CD14-positive monocyte (primary cell): ENCODE results near the gene ZDHHC24. TPM values are rescaled to one million over a fixed set of nuclear protein-coding genes. Genes with fewer than 3 reads are reported as not detected.

Experiments used
- DNase-seq, 3 donors: peaks; one replicate each; pipeline ENCODE4 v3.0.0-alpha.2; 2011 to 2022
- H2AFZ ChIP-seq: 2 replicates; pipeline ENCODE4 v1.6.0; 2012; ENCODE audit warnings: mild to moderate bottlenecking, low read depth, low read length, inconsistent platforms; ENCODE audit not compliant: insufficient read depth, poor library complexity, severe bottlenecking
- H3K27ac ChIP-seq, 2 donors: 1 replicate in 1 of 2; 2 replicates in 1 of 2; pipeline ENCODE4 v1.5.1; 2012 to 2013; ENCODE audit warnings: low read length in 2 of 2, control low read depth in 1 of 2, inconsistent platforms in 1 of 2, low read depth in 1 of 2, mild to moderate bottlenecking in 1 of 2
- H3K27me3 ChIP-seq, 2 donors: one replicate each; pipeline versions ENCODE4 v1.6.0 to v1.6.1; 2011 to 2013; ENCODE audit warnings: low read length in 2 of 2; ENCODE audit not compliant: control insufficient read depth in 2 of 2, insufficient read depth in 2 of 2
- H3K36me3 ChIP-seq, 2 donors: replicated peaks in 1 of 2; 1 replicate in 1 of 2; 2 replicates in 1 of 2; pipeline versions ENCODE4 v1.5.1 to v1.6.1; 2012 to 2013; ENCODE audit warnings: low read length in 2 of 2, control low read depth in 1 of 2, inconsistent platforms in 1 of 2, mild to moderate bottlenecking in 1 of 2; ENCODE audit not compliant: insufficient read depth in 2 of 2, control insufficient read depth in 1 of 2
- H3K4me1 ChIP-seq, 2 donors: 1 replicate in 1 of 2; 2 replicates in 1 of 2; pipeline versions ENCODE4 v1.5.1 to v1.6.1; 2012 to 2013; ENCODE audit warnings: low read length in 2 of 2, control low read depth in 1 of 2, inconsistent platforms in 1 of 2, mild to moderate bottlenecking in 1 of 2, moderate library complexity in 1 of 2; ENCODE audit not compliant: insufficient read depth in 2 of 2, control insufficient read depth in 1 of 2
- H3K4me2 ChIP-seq: replicated peaks from 2 replicates; pipeline ENCODE3; 2012; ENCODE audit warnings: low read length, moderate library complexity, mild to moderate bottlenecking; ENCODE audit not compliant: poor library complexity, severe bottlenecking; ENCODE audit errors: extremely low read depth
- H3K4me3 ChIP-seq, 3 experiments: fragments of 200-600 bp in 1 of 3; sonication (generic) in 1 of 3; replicated peaks in 1 of 3; 1 replicate in 2 of 3; 2 replicates in 1 of 3; pipeline ENCODE4 v1.5.1; 2011 to 2013; ENCODE audit warnings: low read length in 3 of 3, mild to moderate bottlenecking in 3 of 3, control low read depth in 2 of 3, low read depth in 2 of 3, inconsistent platforms in 1 of 3, moderate library complexity in 1 of 3
- H3K79me2 ChIP-seq: 2 replicates; pipeline ENCODE4 v1.6.0; 2012; ENCODE audit warnings: mild to moderate bottlenecking, control low read depth, inconsistent platforms, low read length, moderate library complexity; ENCODE audit not compliant: insufficient read depth
- H3K9ac ChIP-seq: 2 replicates; pipeline ENCODE4 v1.6.0; 2017; ENCODE audit warnings: low read length, mild to moderate bottlenecking; ENCODE audit not compliant: insufficient read depth, poor library complexity, severe bottlenecking
- H3K9me3 ChIP-seq, 2 donors: replicated peaks in 1 of 2; 1 replicate in 1 of 2; 2 replicates in 1 of 2; pipeline versions ENCODE4 v1.5.1 to v1.6.1; 2012 to 2013; ENCODE audit warnings: low read length in 2 of 2, control low read depth in 1 of 2; ENCODE audit not compliant: control insufficient read depth in 1 of 2, insufficient read depth in 1 of 2
- H4K20me1 ChIP-seq: 2 replicates; pipeline ENCODE4 v1.6.0; 2012; ENCODE audit warnings: mild to moderate bottlenecking, low read length, control low read depth, moderate library complexity; ENCODE audit not compliant: insufficient read depth
- H3K27ac Mint-ChIP-seq, 7 donors: one replicate each; pipeline ENCODE4 v1.8.0; 2020; ENCODE audit warnings: mild to moderate bottlenecking in 7 of 7, mixed read lengths in 7 of 7, moderate library complexity in 6 of 7, inconsistent platforms in 2 of 7
- H3K27me3 Mint-ChIP-seq, 3 donors: one replicate each; pipeline ENCODE4 v1.8.0; 2021 to 2022; ENCODE audit warnings: low read depth in 3 of 3, mild to moderate bottlenecking in 3 of 3, mixed read lengths in 3 of 3, moderate library complexity in 3 of 3, inconsistent platforms in 1 of 3
- H3K36me3 Mint-ChIP-seq, 2 donors: one replicate each; pipeline ENCODE4 v1.8.0; 2020; ENCODE audit warnings: mixed read lengths in 2 of 2, inconsistent platforms in 1 of 2, mild to moderate bottlenecking in 1 of 2
- H3K4me1 Mint-ChIP-seq: one replicate; pipeline ENCODE4 v1.8.0; 2020; ENCODE audit warnings: mild to moderate bottlenecking, mixed read lengths
- H3K4me3 Mint-ChIP-seq, 2 donors: one replicate each; pipeline ENCODE4 v1.8.0; 2020; ENCODE audit warnings: mild to moderate bottlenecking in 2 of 2, mixed read lengths in 2 of 2, moderate library complexity in 1 of 2
- H3K9me3 Mint-ChIP-seq, 7 donors: one replicate each; pipeline ENCODE4 v1.8.0; 2020 to 2022; ENCODE audit warnings: mixed read lengths in 7 of 7, mild to moderate bottlenecking in 6 of 7, moderate library complexity in 6 of 7, inconsistent platforms in 2 of 7
- CTCF ChIP-seq: fragments of 200-600 bp; IDR thresholded peaks from one replicate; pipeline ENCODE4 v1.8.0; 2022; ENCODE audit warnings: antibody characterized with exemption, mild to moderate bottlenecking
- WGBS: methylation state at CpG from one replicate; pipeline ENCODE4 v1.1.5; 2013; ENCODE audit warnings: missing lambda C conversion rate; ENCODE audit not compliant: insufficient coverage; 5-methylcytosine and 5-hydroxymethylcytosine counted together
- intact Hi-C, 2 donors: fragments of 100-400 bp; cut with micrococcal nuclease; formaldehyde crosslinking; loops; one replicate each; pipeline versions ENCODE4 v1.15.0 to v1.15.1; 2023
- polyA plus RNA-seq, 3 donors: library from polyadenylated mRNA; depleted of rRNA in 1 of 3; unstranded in 2 of 3; stranded (reverse) in 1 of 3; fragments of 300-500 nt in 2 of 3; fragments of >200 nt in 1 of 3; fragmentation: Illumina TruSeq in 2 of 3; gene quantifications; 1 replicate in 2 of 3; 2 replicates in 1 of 3; pipeline ENCODE4 v1.2.3, GENCODE V29; 2012 to 2021

ZDHHC24 gene
- polyA plus RNA-seq, 3 donors: 10.9 to 14.0 (median 11.9) TPM

DNA sequence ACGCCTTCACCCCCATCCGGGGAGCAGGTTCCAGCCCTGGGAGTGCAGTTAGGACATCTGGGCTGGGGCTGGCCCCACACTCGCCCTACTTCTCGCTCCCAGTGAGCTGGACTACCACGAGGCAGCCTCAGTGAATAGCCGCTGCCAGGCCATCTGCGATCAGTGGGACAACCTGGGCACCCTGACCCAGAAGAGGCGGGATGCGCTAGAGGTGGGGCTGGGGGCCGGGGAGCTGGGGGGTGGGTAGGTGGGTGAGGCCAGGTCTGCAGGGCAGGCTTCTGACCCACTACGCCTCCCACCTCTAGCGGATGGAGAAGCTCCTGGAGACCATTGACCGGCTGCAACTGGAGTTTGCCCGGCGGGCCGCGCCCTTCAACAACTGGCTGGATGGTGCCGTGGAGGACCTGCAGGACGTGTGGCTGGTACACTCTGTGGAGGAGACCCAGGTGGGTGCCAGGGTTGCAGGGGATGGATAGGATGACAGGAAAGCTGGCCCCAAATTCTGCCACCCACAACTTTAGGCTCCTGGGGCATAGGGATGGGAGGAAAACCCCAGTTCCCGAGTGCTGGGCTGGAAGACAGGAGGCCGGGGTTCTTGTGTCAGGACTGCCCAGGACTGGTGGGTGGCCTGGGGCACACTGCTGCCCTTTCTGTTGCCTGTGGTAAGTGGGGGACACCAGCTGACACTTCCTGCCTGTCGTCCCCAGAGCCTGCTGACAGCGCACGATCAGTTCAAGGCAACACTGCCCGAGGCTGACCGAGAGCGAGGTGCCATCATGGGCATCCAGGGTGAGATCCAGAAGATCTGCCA, 14.2 kb upstream of the ZDHHC24 start:
- WGBS: 89% methylated on average over 12 of the region's 27 CpGs
- Histone ChIP-seq H3K27me3 (peaks cover 3 to 19% of the 10 kb centered on the region in 2 donors), H3K27ac (no peak overlapping the region), H3K4me1 (peaks cover 0 to 5% of the 10 kb centered on the region in 2 donors), H3K9ac (no peak overlapping the region), H3K4me2 (no peak overlapping the region), H3K79me2 (no peaks in the 10 kb centered on the region), H3K9me3 (no peaks in the 10 kb centered on the region), H4K20me1 (no peaks in the 10 kb centered on the region), H2AFZ (no peak overlapping the region), H3K4me3 (no peak overlapping the region), H3K36me3 (no peaks in the 10 kb centered on the region)
- Mint-ChIP-seq H3K36me3 (no peaks in the 10 kb centered on the region), H3K4me1 (peaks cover 8% of the 10 kb centered on the region), H3K4me3 (no peak overlapping the region), H3K9me3 (peaks cover 0 to 2% (median 0%) of the 10 kb centered on the region in 7 donors), H3K27me3 (peaks cover 17 to 34% (median 20%) of the 10 kb centered on the region in 3 donors), H3K27ac (no peak overlapping the region)
- intact Hi-C loops: no loop called here
- no peak for TF ChIP-seq CTCF
- peak in 1 of 3 donors; percentile 2 for DNase-seq

GRCh38 chr11:66559142-66559865, 13.5 kb upstream of the ZDHHC24 start:
- H3K79me2 ChIP-seq: no peaks in the 10 kb centered on the region
- peak in 1 of 3 donors; percentile 4 for DNase-seq
- H4K20me1 ChIP-seq: no peaks in the 10 kb centered on the region
- H3K27me3 Mint-ChIP-seq: peaks cover 18 to 34% (median 23%) of the 10 kb centered on the region in 3 donors
- intact Hi-C loops: no loop called here
- no peak overlapping the region for H3K27ac Mint-ChIP-seq
- peak overlapping the region; percentile 41 for H2AFZ ChIP-seq
- H3K36me3 ChIP-seq: no peaks in the 10 kb centered on the region
- no peaks in the 10 kb centered on the region for H3K9me3 ChIP-seq
- peak overlapping the region; percentile 19 for H3K4me2 ChIP-seq
- no peak overlapping the region for H3K9ac ChIP-seq
- peaks cover 0 to 5% of the 10 kb centered on the region in 2 donors for H3K4me1 ChIP-seq
- H3K4me3 Mint-ChIP-seq: peak overlapping the region in 1 of 2 donors; percentile 46
- H3K27me3 ChIP-seq: peaks cover 3 to 19% of the 10 kb centered on the region in 2 donors
- H3K4me3 ChIP-seq: no peak overlapping the region
- no peaks in the 10 kb centered on the region for H3K36me3 Mint-ChIP-seq
- 30% methylated on average over 30 of the region's 50 CpGs for WGBS
- no peak overlapping the region for H3K27ac ChIP-seq
- peaks cover 0 to 2% (median 0%) of the 10 kb centered on the region in 7 donors for H3K9me3 Mint-ChIP-seq
- TF ChIP-seq CTCF: no peak
- peaks cover 8% of the 10 kb centered on the region for H3K4me1 Mint-ChIP-seq
